H1 (cell line): ENCODE data around the gene BCAS1. TPM values are rescaled to one million over a fixed set of nuclear protein-coding genes. Genes with fewer than 3 reads are reported as not detected.

Experiments
- ATF3 ChIP-seq: IDR thresholded peaks from 2 replicates; pipeline ENCODE4 v1.6.1; 2011; ENCODE audit warnings: low read depth, mild to moderate bottlenecking, low read length; ENCODE audit not compliant: insufficient read depth
- CBX8 ChIP-seq: fragments of 300-800, 300-1000 bp; sonication (generic); IDR thresholded peaks from 2 replicates; pipeline ENCODE4 v1.7.1; 2016; ENCODE audit warnings: low read depth, low read length, borderline replicate concordance
- EGR1 ChIP-seq: IDR thresholded peaks from 2 replicates; pipeline ENCODE4 v1.6.1; 2011; ENCODE audit warnings: low read depth, low read length, borderline replicate concordance
- KDM4A ChIP-seq: IDR thresholded peaks from one replicate; pipeline ENCODE4 v1.7.1; 2012; ENCODE audit warnings: low read depth, mild to moderate bottlenecking, moderate library complexity, low read length, inconsistent platforms; ENCODE audit not compliant: severe bottlenecking
- NANOG ChIP-seq: IDR thresholded peaks from 2 replicates; pipeline ENCODE4 v1.6.1; 2011; ENCODE audit warnings: low read length, low read depth, mild to moderate bottlenecking, inconsistent platforms; ENCODE audit not compliant: insufficient read depth, poor library complexity, severe bottlenecking
- PHF8 ChIP-seq: fragments of 200-600 bp; sonication (generic); conservative IDR thresholded peaks from 2 replicates; pipeline ENCODE4 v1.7.1; 2012; ENCODE audit warnings: low read depth, mild to moderate bottlenecking, inconsistent platforms, low read length, moderate library complexity
- RAD21 ChIP-seq, 2 experiments: IDR thresholded peaks in 1 of 2; conservative IDR thresholded peaks in 1 of 2; 2 replicates each; pipeline ENCODE4 v1.6.1; 2011; ENCODE audit warnings: low read depth in 2 of 2, low read length in 2 of 2, improper control_type of control experiment in 1 of 2, inconsistent platforms in 1 of 2, mild to moderate bottlenecking in 1 of 2, moderate library complexity in 1 of 2
- RBBP5 ChIP-seq: IDR thresholded peaks from 2 replicates; pipeline ENCODE4 v1.7.1; 2012; ENCODE audit warnings: low read depth, mild to moderate bottlenecking, inconsistent platforms, low read length, moderate library complexity, borderline replicate concordance
- RFX5 ChIP-seq: IDR thresholded peaks from 2 replicates; pipeline ENCODE4 v1.6.1; 2011; ENCODE audit warnings: low read depth, low read length, improper control_type of control experiment, borderline replicate concordance
- SP4 ChIP-seq: IDR thresholded peaks from 2 replicates; pipeline ENCODE4 v1.6.1; 2012; ENCODE audit warnings: low read length, inconsistent platforms
- TAF1 ChIP-seq: IDR thresholded peaks from 2 replicates; pipeline ENCODE4 v1.6.1; 2011; ENCODE audit warnings: mild to moderate bottlenecking, low read depth, low read length
- TCF12 ChIP-seq: IDR thresholded peaks from 2 replicates; pipeline ENCODE4 v1.6.1; 2011; ENCODE audit warnings: low read depth, mild to moderate bottlenecking, low read length
- TEAD4 ChIP-seq: IDR thresholded peaks from 2 replicates; pipeline ENCODE4 v1.6.1; 2012; ENCODE audit warnings: low read depth, low read length, inconsistent platforms, mixed read lengths
- polyA plus RNA-seq, 7 experiments: library from polyadenylated mRNA; depleted of rRNA in 3 of 7; stranded (reverse) in 5 of 7; unstranded in 2 of 7; fragments of >200 nt in 5 of 7; fragments of 200-250 nt in 2 of 7; gene quantifications; 1 replicate in 5 of 7; 2 replicates in 1 of 7; 4 replicates in 1 of 7; pipeline versions ENCODE4 v1.2.1 to v1.2.3, GENCODE V29; 2011 to 2013; ENCODE audit warnings: missing spikeins in 2 of 7, mixed read lengths in 2 of 7
- total RNA-seq: library from RNA; stranded (reverse); fragmentation: NEBNext Ultra II Directional; extraction: Animal tissue kit (Norgen Biotek cat#: 25700); gene quantifications from 2 replicates; pipeline ENCODE4 v1.2.1, GENCODE V29; 2021

Gene BCAS1
- total and polyA plus RNA-seq, 2 of the 8 experiments (the other 6 are each of a cell fraction or from before 2014, with no cell fraction given), result 0.06 to 0.19 TPM

GRCh38 chr20:53917145-53918019 is 153.0 kb downstream of the BCAS1 start (continued):
- TF ChIP-seq KDM4A (no peak), RAD21 (IDR thresholded peaks at IDR 0.05 in 1 of 2, conservative IDR thresholded peaks at IDR 0.05 in 1 of 2; ENCODE audit: low read depth in 2 of 2, low read length in 2 of 2) (no peak), EGR1 (no peak), ATF3 (no peak), TAF1 (no peak), CBX8 (no peak), NANOG (no peak), TCF12 (no peak), PHF8 (no peak), RFX5 (no peak), RBBP5 (no peak), TEAD4 (no peak), SP4 (no peak)
